Sigmoid colon (tissue), 4 donors: Measurements from ENCODE around the gene POLN.

Source experiments
- EP300 ChIP-seq, 4 donors: sonication (generic); formaldehyde crosslinking; IDR thresholded peaks; one replicate each; pipeline ENCODE4 v1.6.1; 2017; ENCODE audit warnings: antibody characterized with exemption in 4 of 4
- POLR2A ChIP-seq, 2 donors: fragments of 450-650 bp; IDR thresholded peaks; one replicate each; pipeline ENCODE4 v1.6.1; 2016; ENCODE audit warnings: antibody characterized with exemption in 2 of 2, mild to moderate bottlenecking in 2 of 2, moderate library complexity in 2 of 2
- POLR2AphosphoS5 ChIP-seq, 4 donors: sonication (generic); formaldehyde crosslinking; IDR thresholded peaks; one replicate each; pipeline ENCODE4 v1.6.1; 2017; ENCODE audit warnings: antibody characterized with exemption in 4 of 4
- TF ChIP-seq, protein P1 (sequence below), 4 experiments: fragments of 450-650 bp in 3 of 4; fragments of 200-600 bp in 1 of 4; IDR thresholded peaks; one replicate each; pipeline ENCODE4 v1.5.1; 2016 to 2019; ENCODE audit warnings: antibody characterized with exemption in 4 of 4, mild to moderate bottlenecking in 3 of 4, moderate library complexity in 2 of 4

DNA sequence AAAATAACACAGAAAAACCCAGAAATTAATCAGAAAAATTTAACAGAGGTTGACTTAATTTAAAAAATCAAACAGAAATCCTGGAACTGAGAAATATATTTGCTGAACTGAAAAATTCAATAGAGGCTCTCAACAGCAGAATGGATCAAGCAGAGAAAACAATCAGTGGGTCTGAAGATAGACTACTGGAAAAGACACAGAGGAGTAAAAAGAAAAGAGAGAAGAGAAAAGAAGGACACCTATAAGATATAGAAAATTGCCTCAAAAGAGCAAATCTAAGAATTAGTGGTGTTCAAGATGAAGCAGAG, 55.1 kb downstream of the POLN start:
- TF ChIP-seq EP300 (IDR thresholded peaks at IDR 0.05): no peak
- TF ChIP-seq, protein P1, sequence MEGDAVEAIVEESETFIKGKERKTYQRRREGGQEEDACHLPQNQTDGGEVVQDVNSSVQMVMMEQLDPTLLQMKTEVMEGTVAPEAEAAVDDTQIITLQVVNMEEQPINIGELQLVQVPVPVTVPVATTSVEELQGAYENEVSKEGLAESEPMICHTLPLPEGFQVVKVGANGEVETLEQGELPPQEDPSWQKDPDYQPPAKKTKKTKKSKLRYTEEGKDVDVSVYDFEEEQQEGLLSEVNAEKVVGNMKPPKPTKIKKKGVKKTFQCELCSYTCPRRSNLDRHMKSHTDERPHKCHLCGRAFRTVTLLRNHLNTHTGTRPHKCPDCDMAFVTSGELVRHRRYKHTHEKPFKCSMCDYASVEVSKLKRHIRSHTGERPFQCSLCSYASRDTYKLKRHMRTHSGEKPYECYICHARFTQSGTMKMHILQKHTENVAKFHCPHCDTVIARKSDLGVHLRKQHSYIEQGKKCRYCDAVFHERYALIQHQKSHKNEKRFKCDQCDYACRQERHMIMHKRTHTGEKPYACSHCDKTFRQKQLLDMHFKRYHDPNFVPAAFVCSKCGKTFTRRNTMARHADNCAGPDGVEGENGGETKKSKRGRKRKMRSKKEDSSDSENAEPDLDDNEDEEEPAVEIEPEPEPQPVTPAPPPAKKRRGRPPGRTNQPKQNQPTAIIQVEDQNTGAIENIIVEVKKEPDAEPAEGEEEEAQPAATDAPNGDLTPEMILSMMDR (IDR thresholded peaks at IDR 0.05): no peak
- TF ChIP-seq POLR2A (IDR thresholded peaks at IDR 0.05): no peak
- TF ChIP-seq POLR2AphosphoS5 (IDR thresholded peaks at IDR 0.05): no peak
